KMS-11 (cell line): ENCODE data around the gene OR5K2.

Experiments
- H2AFZ ChIP-seq: fragments of 200-600 bp; sonication (generic); 2 replicates; pipeline ENCODE4 v1.6.1; 2016; ENCODE audit warnings: antibody characterized with exemption, mixed run types, low read depth
- H3K27ac ChIP-seq: fragments of 200-600 bp; sonication (generic); 2 replicates; pipeline ENCODE4 v1.6.1; 2016; ENCODE audit warnings: mild to moderate bottlenecking, mixed run types
- H3K27me3 ChIP-seq: fragments of 200-600 bp; sonication (generic); 2 replicates; pipeline ENCODE4 v1.6.1; 2017; ENCODE audit warnings: mild to moderate bottlenecking, low read depth, mixed run types, moderate library complexity; ENCODE audit not compliant: insufficient read depth
- H3K36me3 ChIP-seq: fragments of 200-600 bp; sonication (generic); 2 replicates; pipeline ENCODE4 v1.6.1; 2017; ENCODE audit warnings: mild to moderate bottlenecking, mixed run types; ENCODE audit not compliant: insufficient read depth
- H3K4me1 ChIP-seq: fragments of 200-600 bp; sonication (generic); 2 replicates; pipeline ENCODE4 v1.6.1; 2016; ENCODE audit warnings: mild to moderate bottlenecking, low read depth, mixed run types; ENCODE audit not compliant: poor library complexity, severe bottlenecking
- H3K4me2 ChIP-seq: fragments of 200-600 bp; sonication (generic); 2 replicates; pipeline ENCODE4 v1.7.0; 2016; ENCODE audit warnings: mild to moderate bottlenecking, mixed run types
- H3K4me3 ChIP-seq: fragments of 200-600 bp; sonication (generic); IDR thresholded peaks from 2 replicates; pipeline ENCODE4 v1.6.1; 2017; ENCODE audit warnings: low read depth, low read length, mixed read lengths; ENCODE audit not compliant: insufficient read depth
- H3K79me2 ChIP-seq: fragments of 200-600 bp; sonication (generic); 2 replicates; pipeline ENCODE4 v1.6.1; 2016; ENCODE audit warnings: low read depth, mixed run types; ENCODE audit not compliant: insufficient read depth
- H3K9ac ChIP-seq: fragments of 200-600 bp; sonication (generic); 2 replicates; pipeline ENCODE4 v1.6.1; 2016; ENCODE audit warnings: mild to moderate bottlenecking, mixed run types
- H4K20me1 ChIP-seq: fragments of 200-600 bp; sonication (generic); 2 replicates; pipeline ENCODE4 v1.6.1; 2016; ENCODE audit warnings: mild to moderate bottlenecking, mixed run types; ENCODE audit not compliant: insufficient read depth
- TF ChIP-seq, protein P1 (sequence below): fragments of 200-600 bp; sonication (generic); conservative IDR thresholded peaks from 2 replicates; pipeline ENCODE4 v1.6.1; 2017; ENCODE audit warnings: low read depth, mild to moderate bottlenecking, antibody characterized with exemption, low read length, moderate library complexity, mixed read lengths

The OR5K2 gene

DNA sequence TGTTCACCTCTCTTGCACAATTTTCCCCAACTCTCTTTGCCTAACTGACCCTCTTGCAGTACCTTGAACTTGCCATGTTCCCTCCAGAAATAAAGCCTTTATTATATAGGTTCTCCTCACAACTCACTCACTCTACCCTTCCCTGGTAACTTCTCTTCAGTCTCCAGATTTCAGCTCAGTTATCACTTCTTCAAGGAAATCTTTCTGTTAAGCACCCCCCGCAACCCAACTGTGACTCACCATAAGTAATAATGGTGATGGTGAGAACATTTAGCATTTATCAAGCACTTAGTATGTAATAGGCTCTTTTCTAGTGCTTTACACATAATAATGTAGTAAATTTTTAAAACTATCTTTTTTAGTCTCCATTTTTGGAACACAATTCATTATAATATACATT lies 42.6 kb upstream of the OR5K2 start:
- Histone ChIP-seq H4K20me1 (no peaks in the 10 kb centered on the region), H3K27ac (no peak overlapping the region), H3K9ac (no peak overlapping the region), H3K4me3 (no peak overlapping the region), H3K27me3 (no peaks in the 10 kb centered on the region), H3K36me3 (no peaks in the 10 kb centered on the region), H2AFZ (no peak overlapping the region), H3K79me2 (no peaks in the 10 kb centered on the region), H3K4me2 (no peak overlapping the region), H3K4me1 (peaks cover 9% of the 10 kb centered on the region)
- TF ChIP-seq, protein P1, sequence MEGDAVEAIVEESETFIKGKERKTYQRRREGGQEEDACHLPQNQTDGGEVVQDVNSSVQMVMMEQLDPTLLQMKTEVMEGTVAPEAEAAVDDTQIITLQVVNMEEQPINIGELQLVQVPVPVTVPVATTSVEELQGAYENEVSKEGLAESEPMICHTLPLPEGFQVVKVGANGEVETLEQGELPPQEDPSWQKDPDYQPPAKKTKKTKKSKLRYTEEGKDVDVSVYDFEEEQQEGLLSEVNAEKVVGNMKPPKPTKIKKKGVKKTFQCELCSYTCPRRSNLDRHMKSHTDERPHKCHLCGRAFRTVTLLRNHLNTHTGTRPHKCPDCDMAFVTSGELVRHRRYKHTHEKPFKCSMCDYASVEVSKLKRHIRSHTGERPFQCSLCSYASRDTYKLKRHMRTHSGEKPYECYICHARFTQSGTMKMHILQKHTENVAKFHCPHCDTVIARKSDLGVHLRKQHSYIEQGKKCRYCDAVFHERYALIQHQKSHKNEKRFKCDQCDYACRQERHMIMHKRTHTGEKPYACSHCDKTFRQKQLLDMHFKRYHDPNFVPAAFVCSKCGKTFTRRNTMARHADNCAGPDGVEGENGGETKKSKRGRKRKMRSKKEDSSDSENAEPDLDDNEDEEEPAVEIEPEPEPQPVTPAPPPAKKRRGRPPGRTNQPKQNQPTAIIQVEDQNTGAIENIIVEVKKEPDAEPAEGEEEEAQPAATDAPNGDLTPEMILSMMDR: no peak

DNA sequence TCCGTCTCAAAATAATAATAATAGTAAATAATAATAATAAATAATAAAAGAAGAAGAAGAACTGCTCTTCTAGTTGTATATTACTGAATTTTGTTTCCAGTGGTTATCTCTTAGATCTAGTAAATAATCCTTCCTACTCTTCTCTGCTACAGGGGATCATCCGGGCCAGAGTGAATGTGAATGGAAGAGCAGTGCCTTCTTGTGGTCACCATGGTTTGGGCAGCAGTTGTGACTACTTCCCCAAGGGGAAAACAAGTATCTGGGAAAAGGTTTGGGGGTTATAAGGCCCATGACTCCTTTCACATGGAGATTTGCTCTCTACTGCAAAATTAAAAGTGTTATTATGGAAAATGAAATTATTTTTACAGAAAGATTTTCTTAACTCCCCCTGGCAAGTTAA lies 39.9 kb upstream of the OR5K2 start:
- Histone ChIP-seq H3K27ac (no peak overlapping the region), H3K4me3 (no peak overlapping the region), H2AFZ (no peak overlapping the region), H3K36me3 (no peaks in the 10 kb centered on the region), H3K4me1 (no peaks in the 10 kb centered on the region), H3K4me2 (no peak overlapping the region), H3K9ac (no peak overlapping the region), H3K79me2 (no peaks in the 10 kb centered on the region), H3K27me3 (no peaks in the 10 kb centered on the region), H4K20me1 (no peaks in the 10 kb centered on the region)
- TF ChIP-seq, protein P1: no peak

DNA sequence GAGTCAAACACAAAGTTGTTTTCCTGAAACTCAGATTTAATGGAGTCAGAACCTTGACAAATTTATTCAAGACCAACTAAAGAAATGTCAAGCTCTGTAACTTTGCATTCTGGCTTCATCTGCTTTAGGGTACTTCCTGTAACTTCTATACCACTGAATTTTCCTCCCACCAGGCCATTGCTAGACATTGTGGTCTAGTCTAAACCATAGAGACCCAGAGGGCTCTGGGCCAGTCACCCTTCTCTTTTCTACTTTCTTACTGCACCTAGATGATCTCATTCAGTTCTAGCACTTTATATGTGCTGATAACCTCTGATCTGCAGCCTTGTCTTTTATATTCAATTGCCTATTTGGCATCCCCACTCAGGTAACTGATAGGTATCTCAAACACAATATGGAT lies 37.3 kb upstream of the OR5K2 start:
- H4K20me1 ChIP-seq: no peaks in the 10 kb centered on the region
- no peaks in the 10 kb centered on the region for H3K79me2 ChIP-seq
- H3K36me3 ChIP-seq: no peaks in the 10 kb centered on the region
- H3K4me3 ChIP-seq: no peak overlapping the region
- no peaks in the 10 kb centered on the region for H3K27me3 ChIP-seq
- no peak overlapping the region for H3K4me2 ChIP-seq
- TF ChIP-seq, protein P1: no peak
- H3K27ac ChIP-seq: no peak overlapping the region
- H3K4me1 ChIP-seq: no peaks in the 10 kb centered on the region
- no peak overlapping the region for H2AFZ ChIP-seq
- H3K9ac ChIP-seq: no peak overlapping the region

DNA sequence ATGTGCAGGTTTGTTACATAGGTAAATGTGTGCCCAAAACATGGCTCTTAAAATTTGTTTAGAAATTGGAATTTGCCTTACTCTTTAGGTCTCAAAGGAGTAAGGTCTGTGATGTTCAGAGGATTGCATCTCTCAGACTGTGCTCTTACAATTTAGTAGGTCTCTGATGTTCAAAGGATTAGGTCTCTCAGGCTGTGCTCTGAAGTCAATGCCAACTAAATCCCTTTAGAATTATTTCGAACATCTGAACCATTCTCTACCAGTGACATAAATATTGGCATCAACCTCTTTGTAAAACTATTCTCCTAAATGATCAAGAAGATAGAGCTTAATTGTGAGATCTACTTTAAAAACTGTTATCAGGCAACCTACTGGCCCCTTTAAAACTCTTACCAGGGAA lies 34.6 kb upstream of the OR5K2 start, which contains the start of gene OR5K1:
Gene OR5K1 (plus strand): TSS at position 301 of the 400 bp plus-strand sequence. CDS start 6,376 bp downstream, outside the sequence.
- Histone ChIP-seq H2AFZ (no peak within 1 kb of the TSS), H3K79me2 (no peaks in the 10 kb centered on the region), H3K36me3 (no peaks in the 10 kb centered on the region), H3K27ac (no peak within 1 kb of the TSS), H3K9ac (no peak within 1 kb of the TSS), H4K20me1 (no peaks in the 10 kb centered on the region), H3K4me2 (no peak within 1 kb of the TSS), H3K4me1 (no peaks in the 10 kb centered on the region), H3K27me3 (no peaks in the 10 kb centered on the region), H3K4me3 (no peak within 1 kb of the TSS)
- TF ChIP-seq, protein P1: no peak
